ENCODE data around the gene KIAA1217. TPM values are rescaled to one million over a fixed set of nuclear protein-coding genes. Genes with fewer than 3 reads are reported as not detected.

Gene KIAA1217
- polyA plus RNA-seq, 1 experiment, result 2.2 TPM

GRCh38 chr10:24394461-24395190 is 185.7 kb downstream of the KIAA1217 start:
- no peak for TF ChIP-seq CTCF (IDR thresholded peaks at IDR 0.05; ENCODE audit: insufficient read depth, low read depth, low read length)
- ChIA-PET POLR2A (no interaction called here), CTCF (interaction anchor here (0.6 to 1.6 kb wide), 4 partner anchors 23 to 400 kb away, joined by 3 to 4 read pairs (median 4); no protein-coding TSS in a partner anchor)
- H3K36me3 ChIP-seq (ENCODE audit: control insufficient read depth, insufficient read depth, low read length), result no peaks in the 10 kb centered on the region
- no peak overlapping the region for H3K4me3 ChIP-seq (ENCODE audit: low read depth, low read length)
- no peak for DNase-seq (ENCODE audit: low read depth)
- H3K27me3 ChIP-seq (ENCODE audit: control insufficient read depth, insufficient read depth, low read length), result peaks cover 2% of the 10 kb centered on the region

- DNase-seq (ENCODE audit: low read depth), result no peak
- POLR2A ChIA-PET, result no interaction called here
- CTCF ChIA-PET, result interaction anchor here (1.2 kb wide), 1 partner anchor 108 kb away, joined by 3 read pairs; no protein-coding TSS in a partner anchor
- Histone ChIP-seq H3K4me3 (ENCODE audit: low read depth, low read length) (no peak overlapping the region), H3K36me3 (ENCODE audit: control insufficient read depth, insufficient read depth, low read length) (no peaks in the 10 kb centered on the region), H3K27me3 (ENCODE audit: control insufficient read depth, insufficient read depth, low read length) (peaks cover 2% of the 10 kb centered on the region)
- peak; percentile 31; the same call in 1 of the 2 replicates for TF ChIP-seq CTCF (IDR thresholded peaks at IDR 0.05; ENCODE audit: insufficient read depth, low read depth, low read length)
Observed at GRCh38 chr10:24396396-24396795, 187.5 kb downstream of the KIAA1217 start.

GRCh38 chr10:24397662-24398061 is 188.7 kb downstream of the KIAA1217 start:
- ChIA-PET POLR2A (no interaction called here), CTCF (interaction anchor here (1.3 kb wide), 1 partner anchor 121 kb away, joined by 3 read pairs; no protein-coding TSS in a partner anchor)
- no peak overlapping the region for H3K4me3 ChIP-seq (ENCODE audit: low read depth, low read length)
- no peaks in the 10 kb centered on the region for H3K36me3 ChIP-seq (ENCODE audit: control insufficient read depth, insufficient read depth, low read length)
- H3K27me3 ChIP-seq (ENCODE audit: control insufficient read depth, insufficient read depth, low read length), result peaks cover 2% of the 10 kb centered on the region
- TF ChIP-seq CTCF (IDR thresholded peaks at IDR 0.05; ENCODE audit: insufficient read depth, low read depth, low read length), result no peak
- DNase-seq (ENCODE audit: low read depth), result no peak

GRCh38 chr10:24404567-24404966 is 195.6 kb downstream of the KIAA1217 start:
- CTCF ChIA-PET, result interaction anchor here (1.1 kb wide), 1 partner anchor 15 kb away, joined by 3 read pairs; no protein-coding TSS in a partner anchor
- no peak for DNase-seq (ENCODE audit: low read depth)
- POLR2A ChIA-PET, result no interaction called here
- no peak overlapping the region for H3K4me3 ChIP-seq (ENCODE audit: low read depth, low read length)
- TF ChIP-seq CTCF (IDR thresholded peaks at IDR 0.05; ENCODE audit: insufficient read depth, low read depth, low read length), result no peak
- H3K27me3 ChIP-seq (ENCODE audit: control insufficient read depth, insufficient read depth, low read length), result no peaks in the 10 kb centered on the region
- no peaks in the 10 kb centered on the region for H3K36me3 ChIP-seq (ENCODE audit: control insufficient read depth, insufficient read depth, low read length)

GRCh38 chr10:24405635-24406034 is 196.7 kb downstream of the KIAA1217 start:
- POLR2A ChIA-PET, result no interaction called here
- CTCF ChIA-PET, result interaction anchor here (0.5 to 0.7 kb wide), 2 partner anchors 11 to 183 kb away, joined by 3 read pairs; no protein-coding TSS in a partner anchor
- Histone ChIP-seq H3K4me3 (ENCODE audit: low read depth, low read length) (no peak overlapping the region), H3K36me3 (ENCODE audit: control insufficient read depth, insufficient read depth, low read length) (no peaks in the 10 kb centered on the region), H3K27me3 (ENCODE audit: control insufficient read depth, insufficient read depth, low read length) (no peaks in the 10 kb centered on the region)
- DNase-seq (ENCODE audit: low read depth), result no peak
- no peak for TF ChIP-seq CTCF (IDR thresholded peaks at IDR 0.05; ENCODE audit: insufficient read depth, low read depth, low read length)

Data from BJ (cell line).